Measurements from ENCODE around the gene KRTAP10-4. TPM values are rescaled to one million over a fixed set of nuclear protein-coding genes. Genes with fewer than 3 reads are reported as not detected.
A peak's percentile ranks its signal among the peaks of the same experiment; 100 is the strongest.
"Not testable (repeated sequence)": the region's sequence is repeated elsewhere in the genome, so short reads cannot be mapped to it uniquely, and the experiment has no call there.

KRTAP10-4 gene
- total RNA-seq, 4 donors from 2014 or later, result 2.7 to 11.8 (median 4.9) TPM; not detected in 1

DNA sequence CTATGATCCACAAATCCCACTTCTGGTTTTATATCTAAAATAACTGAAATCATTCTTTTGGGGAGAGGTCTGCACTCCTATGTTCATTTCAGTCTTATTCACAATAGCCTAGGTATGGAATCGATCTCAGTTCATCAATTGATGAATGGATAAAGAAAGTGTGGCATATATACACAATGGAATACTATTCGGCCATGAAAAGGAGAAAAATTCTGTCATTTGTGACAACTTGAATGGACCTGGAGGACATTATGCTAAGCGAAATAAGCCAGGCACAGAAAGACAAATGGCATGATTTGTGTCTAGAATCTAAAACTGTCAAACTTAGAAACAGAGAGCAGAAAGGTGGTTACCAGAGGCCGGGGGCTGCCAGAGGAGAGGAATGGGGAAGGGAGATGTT lies 33.0 kb downstream of the KRTAP10-4 start:
- Histone ChIP-seq H3K27me3 (peaks cover 32% of the 10 kb centered on the region), H3K9me3 (peaks cover 11% of the 10 kb centered on the region), H3K4me3 (no peak overlapping the region), H3K27ac (no peak overlapping the region), H3K36me3 (no peaks in the 10 kb centered on the region), H3K4me1 (no peaks in the 10 kb centered on the region)
- TF ChIP-seq POLR2A (IDR thresholded peaks at IDR 0.05) (no peak), EP300 (IDR thresholded peaks at IDR 0.05) (no peak), POLR2AphosphoS5 (IDR thresholded peaks at IDR 0.05) (no peak)
- TF ChIP-seq, protein P1, sequence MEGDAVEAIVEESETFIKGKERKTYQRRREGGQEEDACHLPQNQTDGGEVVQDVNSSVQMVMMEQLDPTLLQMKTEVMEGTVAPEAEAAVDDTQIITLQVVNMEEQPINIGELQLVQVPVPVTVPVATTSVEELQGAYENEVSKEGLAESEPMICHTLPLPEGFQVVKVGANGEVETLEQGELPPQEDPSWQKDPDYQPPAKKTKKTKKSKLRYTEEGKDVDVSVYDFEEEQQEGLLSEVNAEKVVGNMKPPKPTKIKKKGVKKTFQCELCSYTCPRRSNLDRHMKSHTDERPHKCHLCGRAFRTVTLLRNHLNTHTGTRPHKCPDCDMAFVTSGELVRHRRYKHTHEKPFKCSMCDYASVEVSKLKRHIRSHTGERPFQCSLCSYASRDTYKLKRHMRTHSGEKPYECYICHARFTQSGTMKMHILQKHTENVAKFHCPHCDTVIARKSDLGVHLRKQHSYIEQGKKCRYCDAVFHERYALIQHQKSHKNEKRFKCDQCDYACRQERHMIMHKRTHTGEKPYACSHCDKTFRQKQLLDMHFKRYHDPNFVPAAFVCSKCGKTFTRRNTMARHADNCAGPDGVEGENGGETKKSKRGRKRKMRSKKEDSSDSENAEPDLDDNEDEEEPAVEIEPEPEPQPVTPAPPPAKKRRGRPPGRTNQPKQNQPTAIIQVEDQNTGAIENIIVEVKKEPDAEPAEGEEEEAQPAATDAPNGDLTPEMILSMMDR (IDR thresholded peaks at IDR 0.05), result no peak
- WGBS, result 87% methylated on average over 4 of the region's 4 CpGs
- DNase-seq (ENCODE audit: low spot score in 2 of 2), result peak in 1 of 2 donors; percentile 18

DNA sequence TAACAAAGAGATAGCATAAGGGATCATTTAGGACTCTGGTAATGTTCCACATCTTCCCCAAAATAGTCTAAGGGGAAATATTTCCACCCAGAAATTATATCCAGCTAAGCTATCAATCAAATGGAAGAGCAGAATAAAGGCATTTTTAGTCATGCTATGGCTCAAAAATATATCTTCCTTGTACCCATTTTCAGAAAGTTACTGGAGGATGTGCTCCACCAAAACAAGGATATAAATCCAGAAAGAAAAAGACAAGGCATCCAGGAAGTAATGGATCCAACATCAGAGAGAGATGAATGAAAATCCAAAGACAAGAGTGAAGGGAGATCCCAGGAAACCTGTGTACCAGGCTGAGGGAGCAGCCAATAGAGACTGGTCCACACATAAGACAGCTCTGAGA lies 35.7 kb downstream of the KRTAP10-4 start:
- H3K4me3 ChIP-seq, result no peak overlapping the region
- TF ChIP-seq, protein P1 (IDR thresholded peaks at IDR 0.05), result no peak
- peaks cover 11% of the 10 kb centered on the region for H3K9me3 ChIP-seq
- DNase-seq (ENCODE audit: low spot score in 2 of 2), result no peak
- H3K36me3 ChIP-seq, result no peaks in the 10 kb centered on the region
- H3K27ac ChIP-seq, result no peak overlapping the region
- H3K4me1 ChIP-seq, result no peaks in the 10 kb centered on the region
- peaks cover 29% of the 10 kb centered on the region for H3K27me3 ChIP-seq

DNA sequence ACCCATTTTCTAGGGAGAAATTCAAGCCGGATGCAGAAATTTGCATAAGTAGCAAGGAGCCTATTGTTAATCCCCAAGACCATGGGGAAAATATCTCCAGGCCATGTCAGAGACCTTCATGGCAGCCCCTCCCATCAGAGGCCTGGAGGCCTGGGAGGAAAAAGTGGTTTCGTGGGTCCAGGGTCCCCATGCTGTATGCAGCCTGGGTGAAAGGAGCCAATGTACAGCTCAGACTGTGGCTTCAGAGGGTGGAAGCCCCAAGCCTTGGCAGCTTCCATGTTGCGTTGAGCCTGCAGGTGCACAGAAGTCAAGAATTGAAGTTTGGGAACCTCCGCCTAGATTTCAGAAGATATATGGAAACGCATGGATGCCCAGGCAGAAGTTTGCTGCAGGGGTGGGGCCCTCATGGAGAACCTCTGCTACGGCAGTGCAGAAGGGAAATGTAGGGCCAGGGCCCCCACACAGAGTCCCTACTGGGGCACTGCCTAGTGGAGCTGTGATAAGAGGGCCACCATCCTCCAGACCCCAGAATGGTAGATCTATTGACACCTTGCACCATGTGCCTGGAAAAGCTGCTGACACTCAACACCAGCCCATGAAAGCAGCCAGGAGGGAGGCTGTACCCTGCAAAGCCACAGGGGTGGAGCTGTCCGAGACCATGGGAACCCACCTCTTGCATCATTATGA lies 36.8 kb downstream of the KRTAP10-4 start:
- peaks cover 11% of the 10 kb centered on the region for H3K9me3 ChIP-seq
- H3K27ac ChIP-seq, H3K36me3 ChIP-seq, H3K4me3 ChIP-seq, H3K4me1 ChIP-seq: not testable (repeated sequence)
- WGBS, result 91% methylated on average over 7 of the region's 7 CpGs
- DNase-seq (ENCODE audit: low spot score in 2 of 2), result peak in 1 of 2 donors; percentile 24
- H3K27me3 ChIP-seq, result peaks cover 30% of the 10 kb centered on the region

DNA sequence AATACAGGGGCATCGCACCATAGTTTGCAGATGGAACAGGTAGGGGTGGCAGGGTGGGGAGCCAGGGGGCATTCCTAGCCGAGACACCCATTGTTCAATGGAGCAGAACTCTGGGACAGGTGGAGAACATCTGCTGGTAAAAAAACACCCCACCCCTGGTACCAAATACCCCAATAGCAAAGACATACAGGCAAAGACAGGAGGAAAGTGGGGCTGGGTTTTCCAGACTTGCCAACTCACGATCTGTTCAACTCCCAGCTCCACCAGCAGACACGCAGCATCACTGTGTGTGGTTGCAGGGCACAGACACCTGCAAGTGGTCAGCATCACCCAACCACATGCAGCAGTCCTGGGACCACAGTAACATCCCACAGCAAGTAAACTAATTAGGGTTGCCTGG lies 38.0 kb downstream of the KRTAP10-4 start:
- 88% methylated on average over 4 of the region's 4 CpGs for WGBS
- Histone ChIP-seq H3K4me1 (no peaks in the 10 kb centered on the region), H3K4me3 (no peak overlapping the region), H3K27ac (no peak overlapping the region), H3K27me3 (peaks cover 34% of the 10 kb centered on the region), H3K9me3 (peaks cover 11% of the 10 kb centered on the region), H3K36me3 (no peaks in the 10 kb centered on the region)
- DNase-seq (ENCODE audit: low spot score in 2 of 2), result no peak
- TF ChIP-seq POLR2AphosphoS5 (IDR thresholded peaks at IDR 0.05) (no peak), EP300 (IDR thresholded peaks at IDR 0.05) (no peak), POLR2A (IDR thresholded peaks at IDR 0.05) (no peak)
- TF ChIP-seq, protein P1 (IDR thresholded peaks at IDR 0.05), result no peak

DNA sequence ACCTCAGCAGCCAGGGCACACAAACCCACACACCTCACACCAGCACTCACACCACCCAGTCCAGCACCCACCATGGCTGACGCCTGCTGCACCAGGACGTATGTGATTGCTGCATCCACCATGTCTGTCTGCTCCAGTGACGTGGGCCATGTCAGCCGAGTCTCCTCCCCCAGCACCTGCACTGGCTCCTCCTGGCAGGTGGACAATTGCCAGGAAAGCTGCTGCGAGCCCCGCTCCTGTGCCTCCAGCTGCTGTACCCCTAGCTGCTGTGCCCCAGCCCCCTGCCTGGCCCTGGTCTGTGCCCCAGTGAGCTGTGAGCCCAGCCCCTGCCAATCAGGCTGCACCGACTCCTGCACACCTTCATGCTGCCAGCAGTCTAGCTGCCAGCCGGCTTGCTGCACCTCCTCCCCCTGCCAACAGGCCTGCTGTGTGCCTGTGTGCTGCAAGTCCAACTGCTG lies 38.5 kb downstream of the KRTAP10-4 start, which contains the start of gene KRTAP10-8:
KRTAP10-8 (plus strand) TSS at position 51 of the 458 bp plus-strand sequence; CDS start at position 73, 22 bp downstream.
- H3K4me3 ChIP-seq, result no peak within 1 kb of the TSS
- no peaks in the 10 kb centered on the region for H3K36me3 ChIP-seq
- H3K27ac ChIP-seq, result no peak within 1 kb of the TSS
- peaks cover 35% of the 10 kb centered on the region for H3K27me3 ChIP-seq
- no peaks in the 10 kb centered on the region for H3K4me1 ChIP-seq
- H3K9me3 ChIP-seq, result peaks cover 11% of the 10 kb centered on the region
- DNase-seq (ENCODE audit: low spot score in 2 of 2), result no peak
- 98% methylated on average over 7 of the region's 8 CpGs for WGBS
- TF ChIP-seq POLR2AphosphoS5 (IDR thresholded peaks at IDR 0.05) (no peak), POLR2A (IDR thresholded peaks at IDR 0.05) (no peak), EP300 (IDR thresholded peaks at IDR 0.05) (no peak)
- TF ChIP-seq, protein P1 (IDR thresholded peaks at IDR 0.05), result no peak
